Lower lobe of right lung (tissue), 2 donors: ENCODE data around the gene SHC3. TPM values are rescaled to one million over a fixed set of nuclear protein-coding genes. Genes with fewer than 3 reads are reported as not detected.

ENCODE experiments used
- ATAC-seq, 2 donors: fragments of 200-7000 bp; cut with Tn5 transposase; one replicate each; pipeline ENCODE4 v1.9.1; 2020 to 2022; ENCODE audit warnings: mild to moderate bottlenecking in 2 of 2, moderate library complexity in 2 of 2
- DNase-seq: peaks from one replicate; pipeline ENCODE4 v3.0.0-alpha.2; 2020
- H3K27ac ChIP-seq: fragments of 200-600 bp; one replicate; pipeline ENCODE4 v1.8.0; 2022
- H3K27me3 ChIP-seq: fragments of 200-600 bp; one replicate; pipeline ENCODE4 v1.8.0; 2022; ENCODE audit warnings: low read depth
- H3K36me3 ChIP-seq: fragments of 200-600 bp; one replicate; pipeline ENCODE4 v1.8.0; 2022; ENCODE audit warnings: mild to moderate bottlenecking
- H3K4me1 ChIP-seq: fragments of 200-600 bp; one replicate; pipeline ENCODE4 v1.8.0; 2022
- H3K4me3 ChIP-seq: fragments of 200-600 bp; one replicate; pipeline ENCODE4 v1.8.0; 2022; ENCODE audit warnings: mild to moderate bottlenecking
- H3K9me3 ChIP-seq: fragments of 200-600 bp; one replicate; pipeline ENCODE4 v1.8.0; 2022
- CTCF ChIP-seq: fragments of 200-600 bp; IDR thresholded peaks from one replicate; pipeline ENCODE4 v1.8.0; 2022; ENCODE audit warnings: antibody characterized with exemption, mild to moderate bottlenecking
- intact Hi-C: fragments of 100-400 bp; cut with DNase I; formaldehyde crosslinking; loops from one replicate; pipeline ENCODE4 v1.11.0; 2022
- total RNA-seq: library from RNA; stranded (reverse); fragmentation: NEBNext Ultra II Directional; extraction: Animal tissue kit (Norgen Biotek cat#: 25700); gene quantifications from one replicate; pipeline ENCODE4 v1.2.1, GENCODE V29; 2021
- donor health status: DM: no; HTN: yes; CAD: no; lungs with severe emphysema.

The SHC3 gene
- total RNA-seq, 1 donor from 2014 or later = 13.2 TPM

- DNase-seq (no peak), ATAC-seq (no peak)
- Histone ChIP-seq H3K36me3 (no peaks in the 10 kb centered on the region), H3K27ac (no peak overlapping the region), H3K4me1 (peaks cover 4% of the 10 kb centered on the region), H3K27me3 (no peaks in the 10 kb centered on the region), H3K4me3 (no peak overlapping the region), H3K9me3 (no peaks in the 10 kb centered on the region)
- no peak for TF ChIP-seq CTCF
- intact Hi-C loops = no loop called here
Observed at GRCh38 chr9:89143266-89143665, 35.4 kb downstream of the SHC3 start.

GRCh38 chr9:89139455-89139854 is 39.2 kb downstream of the SHC3 start:
- DNase-seq (no peak), ATAC-seq (peak; percentile 41 to 83)
- intact Hi-C loops = no loop called here
- Histone ChIP-seq H3K9me3 (no peaks in the 10 kb centered on the region), H3K4me3 (no peak overlapping the region), H3K27me3 (no peaks in the 10 kb centered on the region), H3K27ac (no peak overlapping the region), H3K36me3 (no peaks in the 10 kb centered on the region), H3K4me1 (peaks cover 4% of the 10 kb centered on the region)
- TF ChIP-seq CTCF = no peak

GRCh38 chr9:89138463-89139390 is 39.9 kb downstream of the SHC3 start:
- no peak for TF ChIP-seq CTCF
- DNase-seq (no peak), ATAC-seq (peak in 1 of 2 donors; percentile 35)
- H3K27me3 ChIP-seq = no peaks in the 10 kb centered on the region
- H3K4me1 ChIP-seq = peaks cover 4% of the 10 kb centered on the region
- no peaks in the 10 kb centered on the region for H3K9me3 ChIP-seq
- intact Hi-C loops = no loop called here
- H3K27ac ChIP-seq = no peak overlapping the region
- no peak overlapping the region for H3K4me3 ChIP-seq
- H3K36me3 ChIP-seq = no peaks in the 10 kb centered on the region

- Histone ChIP-seq H3K4me3 (no peak overlapping the region), H3K4me1 (peaks cover 4% of the 10 kb centered on the region), H3K27me3 (no peaks in the 10 kb centered on the region), H3K27ac (no peak overlapping the region), H3K9me3 (no peaks in the 10 kb centered on the region), H3K36me3 (no peaks in the 10 kb centered on the region)
- no peak for TF ChIP-seq CTCF
- intact Hi-C loops = no loop called here
- DNase-seq = no peak
- peak; percentile 54 to 61 for ATAC-seq
Observed at GRCh38 chr9:89137542-89138462, 40.8 kb downstream of the SHC3 start.

GRCh38 chr9:89135591-89136166 is 42.9 kb downstream of the SHC3 start:
- Histone ChIP-seq H3K36me3 (no peaks in the 10 kb centered on the region), H3K27me3 (no peaks in the 10 kb centered on the region), H3K9me3 (no peaks in the 10 kb centered on the region), H3K27ac (no peak overlapping the region), H3K4me1 (peaks cover 4% of the 10 kb centered on the region), H3K4me3 (no peak overlapping the region)
- ATAC-seq = no peak
- TF ChIP-seq CTCF = no peak
- no peak for DNase-seq
- intact Hi-C loops = no loop called here
